K562 (cell line): ENCODE data around the gene MRI1. TPM values are rescaled to one million over a fixed set of nuclear protein-coding genes. Genes with fewer than 3 reads are reported as not detected.
A peak's percentile ranks its signal among the peaks of the same experiment; 100 is the strongest.

ENCODE experiments used
- ATF6 ChIP-seq: sonication (generic); formaldehyde crosslinking; IDR thresholded peaks from 2 replicates; pipeline ENCODE4 v1.4.0; 2020; ENCODE audit warnings: mild to moderate bottlenecking, missing genetic modification reagents
- CEBPG ChIP-seq, 3 experiments: fragments of 200-800 bp in 1 of 3; sonication (Bioruptor generic) in 1 of 3; sonication (generic) in 1 of 3; formaldehyde crosslinking in 1 of 3; IDR thresholded peaks in 2 of 3; conservative IDR thresholded peaks in 1 of 3; 2 replicates each; pipeline versions ENCODE4 v1.6.1 to v1.8.0; 2016 to 2022; ENCODE audit warnings: missing compliant biosample characterization in 2 of 3, missing genetic modification characterization in 2 of 3, mild to moderate bottlenecking in 1 of 3, missing genetic modification reagents in 1 of 3
- HIVEP1 ChIP-seq: fragments of 250-450 bp; sonication (Bioruptor Pico); IDR thresholded peaks from 2 replicates; pipeline ENCODE4 v1.4.0; 2020; ENCODE audit warnings: mild to moderate bottlenecking
- HOMEZ ChIP-seq: fragments of 250-450 bp; sonication (Bioruptor Pico); IDR thresholded peaks from 2 replicates; pipeline ENCODE4 v1.4.0; 2020; ENCODE audit warnings: mild to moderate bottlenecking, moderate library complexity
- MECOM ChIP-seq: fragments of 250-450 bp; sonication (Bioruptor Pico); IDR thresholded peaks from 2 replicates; pipeline ENCODE4 v1.8.0; 2022; ENCODE audit warnings: inconsistent platforms
- NBN ChIP-seq: fragments of 450-650 bp; IDR thresholded peaks from 2 replicates; pipeline ENCODE4 v1.6.1; 2016; ENCODE audit warnings: low read depth, mild to moderate bottlenecking
- PHB2 ChIP-seq: fragments of 450-650 bp; IDR thresholded peaks from 2 replicates; pipeline ENCODE4 v1.6.1; 2017; ENCODE audit warnings: low read depth
- ZFP30 ChIP-seq: fragments of 250-450 bp; sonication (Bioruptor Pico); IDR thresholded peaks from 2 replicates; pipeline ENCODE4 v1.8.0; 2022; ENCODE audit warnings: moderate library complexity, mild to moderate bottlenecking, inconsistent platforms, borderline replicate concordance
- ZNF174 ChIP-seq: fragments of 250-450 bp; sonication (Bioruptor Pico); IDR thresholded peaks from 2 replicates; pipeline ENCODE4 v1.4.0; 2020; ENCODE audit warnings: mild to moderate bottlenecking
- ZNF282 ChIP-seq: sonication (generic); formaldehyde crosslinking; IDR thresholded peaks from 2 replicates; pipeline ENCODE4 v1.8.1; 2023; ENCODE audit warnings: missing genetic modification reagents
- polyA plus RNA-seq, 8 experiments: library from polyadenylated mRNA; depleted of rRNA in 4 of 8; stranded (reverse) in 5 of 8; unstranded in 3 of 8; fragments of >200 nt; fragmentation: Nextera tagmentation in 2 of 8; fragmentation: Illumina TruSeq in 1 of 8; extraction: Ambion mirVana in 2 of 8; extraction: Trizol in 1 of 8; gene quantifications; 2 replicates each; pipeline versions ENCODE4 v1.2.1 to v1.2.3, GENCODE V29; 2011 to 2014; ENCODE audit warnings: inconsistent platforms in 1 of 8, missing spikeins in 1 of 8
- total RNA-seq, 7 experiments: library from RNA; depleted of rRNA in 6 of 7; stranded (reverse); fragments of >200 nt in 6 of 7; fragmentation: Illumina TruSeq in 2 of 7; extraction: Trizol in 2 of 7; gene quantifications; 2 replicates each; pipeline versions ENCODE4 v1.2.1 to v1.2.3, GENCODE V29; 2011 to 2021; ENCODE audit warnings: low replicate concordance in 1 of 7
- TF ChIP-seq, protein P1 (sequence below): fragments of 250-450 bp; sonication (Bioruptor Pico); IDR thresholded peaks from 2 replicates; pipeline ENCODE4 v1.4.0; 2020; ENCODE audit warnings: mild to moderate bottlenecking
- TF ChIP-seq, protein P2 (sequence below): fragments of 450-650 bp; IDR thresholded peaks from one replicate; pipeline ENCODE4 v1.6.1; 2018; ENCODE audit warnings: mild to moderate bottlenecking, moderate library complexity; ENCODE audit not compliant: partially characterized antibody
- TF ChIP-seq, protein P3 (sequence below): IDR thresholded peaks from 2 replicates; pipeline ENCODE4 v1.6.1; 2016; ENCODE audit warnings: missing genetic modification characterization, missing compliant biosample characterization
- TF ChIP-seq, protein P4 (sequence below): sonication (generic); formaldehyde crosslinking; IDR thresholded peaks from 2 replicates; pipeline ENCODE4 v1.8.0; 2022; ENCODE audit warnings: mild to moderate bottlenecking, missing genetic modification reagents

MRI1 gene
- total and polyA plus RNA-seq, 9 of the 15 experiments (the other 6 are each of a cell fraction or from before 2014, with no cell fraction given), result 5.5 to 57.4 (median 28.2) TPM

GRCh38 chr19:13731147-13731964 lies 33.0 kb upstream of the MRI1 start (continued):
- TF ChIP-seq ZNF174 (CRISPR knock-in tag), result no peak
- no peak for TF ChIP-seq PHB2
- TF ChIP-seq MECOM (CRISPR knock-in tag), result no peak
- no peak for TF ChIP-seq ZNF282 (CRISPR knock-in tag)
- TF ChIP-seq, protein P1, sequence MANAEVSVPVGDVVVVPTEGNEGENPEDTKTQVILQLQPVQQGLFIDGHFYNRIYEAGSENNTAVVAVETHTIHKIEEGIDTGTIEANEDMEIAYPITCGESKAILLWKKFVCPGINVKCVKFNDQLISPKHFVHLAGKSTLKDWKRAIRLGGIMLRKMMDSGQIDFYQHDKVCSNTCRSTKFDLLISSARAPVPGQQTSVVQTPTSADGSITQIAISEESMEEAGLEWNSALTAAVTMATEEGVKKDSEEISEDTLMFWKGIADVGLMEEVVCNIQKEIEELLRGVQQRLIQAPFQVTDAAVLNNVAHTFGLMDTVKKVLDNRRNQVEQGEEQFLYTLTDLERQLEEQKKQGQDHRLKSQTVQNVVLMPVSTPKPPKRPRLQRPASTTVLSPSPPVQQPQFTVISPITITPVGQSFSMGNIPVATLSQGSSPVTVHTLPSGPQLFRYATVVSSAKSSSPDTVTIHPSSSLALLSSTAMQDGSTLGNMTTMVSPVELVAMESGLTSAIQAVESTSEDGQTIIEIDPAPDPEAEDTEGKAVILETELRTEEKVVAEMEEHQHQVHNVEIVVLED (CRISPR knock-in tag), result peak; percentile 40; the same call in 1 of the 2 replicates
- TF ChIP-seq, protein P2, sequence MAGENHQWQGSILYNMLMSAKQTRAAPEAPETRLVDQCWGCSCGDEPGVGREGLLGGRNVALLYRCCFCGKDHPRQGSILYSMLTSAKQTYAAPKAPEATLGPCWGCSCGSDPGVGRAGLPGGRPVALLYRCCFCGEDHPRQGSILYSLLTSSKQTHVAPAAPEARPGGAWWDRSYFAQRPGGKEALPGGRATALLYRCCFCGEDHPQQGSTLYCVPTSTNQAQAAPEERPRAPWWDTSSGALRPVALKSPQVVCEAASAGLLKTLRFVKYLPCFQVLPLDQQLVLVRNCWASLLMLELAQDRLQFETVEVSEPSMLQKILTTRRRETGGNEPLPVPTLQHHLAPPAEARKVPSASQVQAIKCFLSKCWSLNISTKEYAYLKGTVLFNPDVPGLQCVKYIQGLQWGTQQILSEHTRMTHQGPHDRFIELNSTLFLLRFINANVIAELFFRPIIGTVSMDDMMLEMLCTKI, result no peak
- TF ChIP-seq, protein P3, sequence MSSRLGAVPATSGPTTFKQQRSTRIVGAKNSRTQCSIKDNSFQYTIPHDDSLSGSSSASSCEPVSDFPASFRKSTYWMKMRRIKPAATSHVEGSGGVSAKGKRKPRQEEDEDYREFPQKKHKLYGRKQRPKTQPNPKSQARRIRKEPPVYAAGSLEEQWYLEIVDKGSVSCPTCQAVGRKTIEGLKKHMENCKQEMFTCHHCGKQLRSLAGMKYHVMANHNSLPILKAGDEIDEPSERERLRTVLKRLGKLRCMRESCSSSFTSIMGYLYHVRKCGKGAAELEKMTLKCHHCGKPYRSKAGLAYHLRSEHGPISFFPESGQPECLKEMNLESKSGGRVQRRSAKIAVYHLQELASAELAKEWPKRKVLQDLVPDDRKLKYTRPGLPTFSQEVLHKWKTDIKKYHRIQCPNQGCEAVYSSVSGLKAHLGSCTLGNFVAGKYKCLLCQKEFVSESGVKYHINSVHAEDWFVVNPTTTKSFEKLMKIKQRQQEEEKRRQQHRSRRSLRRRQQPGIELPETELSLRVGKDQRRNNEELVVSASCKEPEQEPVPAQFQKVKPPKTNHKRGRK (tag), result no peak
- no peak for TF ChIP-seq CEBPG (CRISPR knock-in tag; IDR thresholded peaks at IDR 0.05)
- TF ChIP-seq CEBPG (tag; conservative IDR thresholded peaks at IDR 0.05 in 1 of 2, IDR thresholded peaks at IDR 0.05 in 1 of 2), result peak in 1 of 2 experiments; percentile 7; a peak in 1 of 4 replicates
- TF ChIP-seq NBN, result no peak; the same call in 1 of the 2 replicates
- TF ChIP-seq HOMEZ (CRISPR knock-in tag), result no peak
- TF ChIP-seq, protein P4, sequence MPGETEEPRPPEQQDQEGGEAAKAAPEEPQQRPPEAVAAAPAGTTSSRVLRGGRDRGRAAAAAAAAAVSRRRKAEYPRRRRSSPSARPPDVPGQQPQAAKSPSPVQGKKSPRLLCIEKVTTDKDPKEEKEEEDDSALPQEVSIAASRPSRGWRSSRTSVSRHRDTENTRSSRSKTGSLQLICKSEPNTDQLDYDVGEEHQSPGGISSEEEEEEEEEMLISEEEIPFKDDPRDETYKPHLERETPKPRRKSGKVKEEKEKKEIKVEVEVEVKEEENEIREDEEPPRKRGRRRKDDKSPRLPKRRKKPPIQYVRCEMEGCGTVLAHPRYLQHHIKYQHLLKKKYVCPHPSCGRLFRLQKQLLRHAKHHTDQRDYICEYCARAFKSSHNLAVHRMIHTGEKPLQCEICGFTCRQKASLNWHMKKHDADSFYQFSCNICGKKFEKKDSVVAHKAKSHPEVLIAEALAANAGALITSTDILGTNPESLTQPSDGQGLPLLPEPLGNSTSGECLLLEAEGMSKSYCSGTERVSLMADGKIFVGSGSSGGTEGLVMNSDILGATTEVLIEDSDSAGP (CRISPR knock-in tag), result no peak
- no peak for TF ChIP-seq HIVEP1 (CRISPR knock-in tag)
- no peak for TF ChIP-seq ZFP30
- no peak for TF ChIP-seq ATF6
